IPS-18c (cell line): ENCODE results near the gene DGKI.

ENCODE experiments used
- H3K4me3 ChIP-seq: 2 replicates; pipeline ENCODE4 v1.7.0; 2013; ENCODE audit warnings: low read depth, mild to moderate bottlenecking, low read length, moderate library complexity; ENCODE audit not compliant: insufficient read depth
- H3K9me3 ChIP-seq: one replicate; pipeline ENCODE4 v1.6.1; 2013; ENCODE audit warnings: mild to moderate bottlenecking, low read length, moderate library complexity; ENCODE audit not compliant: control insufficient read depth, insufficient read depth

The DGKI gene

DNA sequence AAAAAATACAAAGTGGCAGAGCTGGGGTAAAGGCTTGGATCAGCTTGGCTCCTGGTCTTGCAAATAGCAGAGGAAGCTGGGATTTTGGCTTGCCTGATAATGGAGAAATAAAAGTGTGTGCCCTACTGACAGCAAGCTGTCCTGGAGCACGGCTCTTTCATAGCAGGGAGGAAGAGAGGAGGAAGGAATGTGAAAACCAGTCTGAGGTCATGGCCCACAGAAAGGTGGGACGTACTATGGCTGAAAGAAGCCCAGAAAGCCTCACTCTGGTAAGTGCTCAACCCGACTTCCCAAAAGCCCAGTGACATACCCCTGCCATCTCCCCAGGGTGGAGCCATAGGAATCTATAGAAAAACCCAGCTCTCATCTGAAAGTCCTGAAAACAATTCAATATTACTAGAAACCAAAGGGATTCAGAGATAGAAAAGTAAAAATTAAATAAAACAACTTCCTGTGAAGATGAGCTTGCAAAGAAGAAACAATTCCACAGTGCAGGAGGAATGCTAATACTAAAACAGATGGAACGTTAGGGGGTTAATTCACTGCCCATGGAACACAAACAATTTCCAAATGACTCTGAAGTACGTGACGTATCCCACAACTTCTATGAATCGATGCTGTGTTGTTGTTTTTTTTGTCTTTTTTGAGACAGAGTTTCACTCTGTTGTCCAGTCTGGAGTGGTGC lies 256.6 kb downstream of the DGKI start:
- H3K4me3 ChIP-seq, result no peak overlapping the region
- H3K9me3 ChIP-seq, result no peaks in the 10 kb centered on the region

- H3K9me3 ChIP-seq, result no peaks in the 10 kb centered on the region
- no peak overlapping the region for H3K4me3 ChIP-seq
Observed at GRCh38 chr7:137587326-137587725, 259.4 kb downstream of the DGKI start.

GRCh38 chr7:137585591-137585990 lies 261.2 kb downstream of the DGKI start:
- no peaks in the 10 kb centered on the region for H3K9me3 ChIP-seq
- no peak overlapping the region for H3K4me3 ChIP-seq

DNA sequence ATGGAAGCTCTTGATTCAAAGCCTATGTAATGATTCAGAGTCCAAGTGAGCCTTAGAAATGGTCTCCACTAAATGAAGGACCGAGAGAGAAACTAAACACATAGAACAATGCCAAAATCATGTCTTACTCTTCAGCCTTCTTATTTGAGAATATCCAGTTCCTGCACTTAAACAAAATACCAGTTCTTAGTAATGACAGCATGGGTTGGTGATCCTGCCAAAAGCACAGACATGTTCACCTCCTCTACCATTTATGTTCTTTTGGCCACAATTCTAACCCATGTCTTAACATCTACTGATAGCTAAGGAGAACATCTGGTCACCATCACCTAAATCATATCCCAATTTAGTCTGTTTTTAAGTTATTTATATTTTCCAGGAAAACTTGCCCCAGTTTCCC lies 263.6 kb downstream of the DGKI start:
- H3K9me3 ChIP-seq, result no peaks in the 10 kb centered on the region
- no peak overlapping the region for H3K4me3 ChIP-seq

- H3K9me3 ChIP-seq, result no peaks in the 10 kb centered on the region
- no peak overlapping the region for H3K4me3 ChIP-seq
Observed at GRCh38 chr7:137579913-137580640, 266.7 kb downstream of the DGKI start.

DNA sequence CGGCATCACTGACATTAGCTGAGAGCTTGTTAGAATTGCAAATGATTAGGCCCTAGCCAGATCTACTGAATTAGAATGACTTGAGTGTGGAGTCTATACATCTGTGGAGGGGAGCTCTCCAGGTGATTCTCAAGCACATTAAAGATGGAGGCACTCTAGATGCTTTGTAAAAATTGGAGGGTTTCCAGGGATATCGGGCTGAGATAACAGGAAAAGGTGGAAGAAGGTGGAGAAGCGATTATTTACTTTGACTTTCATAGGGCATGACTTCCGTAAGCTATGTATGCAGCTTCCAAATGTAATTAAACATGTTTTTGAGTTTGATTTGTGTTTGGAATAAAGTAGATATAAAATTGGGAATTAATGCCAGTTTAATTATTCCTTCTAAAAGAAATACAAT lies 268.2 kb downstream of the DGKI start:
- H3K4me3 ChIP-seq, result no peak overlapping the region

DNA sequence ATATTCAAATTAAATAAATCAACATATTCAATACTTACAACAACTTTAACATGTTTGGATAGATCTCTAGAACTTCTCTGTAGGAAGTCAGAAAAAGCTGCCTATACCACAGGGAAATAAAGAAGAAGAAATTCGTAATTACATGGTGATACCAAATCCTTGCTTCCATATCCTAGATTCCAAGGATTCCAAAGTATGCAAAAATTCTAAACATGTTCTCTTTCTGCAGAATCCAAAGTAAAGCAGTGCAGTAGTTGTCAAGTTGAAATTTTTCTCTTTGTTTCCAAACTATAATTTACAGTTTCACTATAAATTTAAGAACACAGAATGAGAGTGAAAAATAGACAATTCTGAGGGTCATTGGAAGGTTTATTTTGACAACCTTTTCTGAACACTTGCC lies 269.6 kb downstream of the DGKI start:
- Histone ChIP-seq H3K9me3 (no peaks in the 10 kb centered on the region), H3K4me3 (no peak overlapping the region)

More for the DNA sequence above, 268.2 kb downstream of the DGKI start:
- H3K9me3 ChIP-seq, result no peaks in the 10 kb centered on the region

DNA sequence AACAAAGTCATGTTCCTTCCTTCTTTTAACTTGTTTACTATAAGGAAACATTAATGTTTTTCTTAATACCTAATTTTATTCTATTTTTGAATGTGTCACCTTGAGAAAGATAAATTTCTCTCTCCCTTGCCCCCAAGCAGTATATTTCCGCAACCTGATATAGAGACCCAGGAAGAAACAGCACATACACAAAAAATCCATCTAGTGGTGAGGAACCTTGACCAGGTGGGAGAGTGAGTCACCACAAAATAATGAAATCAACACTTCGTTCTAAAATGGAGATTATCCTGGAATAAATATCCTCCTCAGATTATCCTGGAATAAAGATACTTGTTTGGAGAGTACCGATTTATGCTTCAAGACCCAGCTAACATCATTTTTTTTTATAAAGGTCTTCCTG lies 270.3 kb downstream of the DGKI start:
- Histone ChIP-seq H3K4me3 (no peak overlapping the region), H3K9me3 (no peaks in the 10 kb centered on the region)

- Histone ChIP-seq H3K4me3 (no peak overlapping the region), H3K9me3 (no peaks in the 10 kb centered on the region)
Observed at GRCh38 chr7:137574812-137575211, 272.0 kb downstream of the DGKI start.

DNA sequence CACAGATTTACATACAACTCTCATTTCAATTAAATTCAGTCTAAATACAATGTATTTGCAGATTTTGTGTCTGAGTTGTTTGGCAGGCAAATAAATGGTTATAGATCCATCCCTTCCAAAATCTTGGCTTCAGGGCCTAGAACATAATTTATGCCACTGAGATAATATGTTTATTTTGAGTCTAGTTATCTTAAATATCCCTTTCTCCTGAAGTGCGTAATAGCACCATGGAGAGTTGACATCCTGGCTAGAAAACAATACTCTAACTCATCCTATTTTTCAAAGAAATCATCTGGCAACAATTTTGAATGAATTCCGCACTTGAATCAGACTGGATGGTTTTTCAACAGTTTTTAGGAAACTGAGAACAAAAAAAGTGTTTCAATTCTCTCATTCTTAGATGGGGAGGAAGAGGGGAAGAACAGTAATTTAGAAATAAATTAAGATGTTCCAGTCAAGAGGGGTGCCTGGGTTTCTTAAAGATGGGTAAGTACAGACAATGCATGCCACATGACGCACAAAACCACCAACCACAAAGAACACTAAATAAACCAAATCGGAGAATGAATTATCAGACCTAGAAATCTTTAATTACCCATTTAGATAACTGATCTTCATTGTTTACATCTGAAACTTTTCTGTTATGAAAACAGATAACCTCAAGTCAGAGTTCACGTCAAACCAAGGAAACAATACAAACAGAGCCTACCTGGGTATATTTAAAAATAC lies 274.6 kb downstream of the DGKI start:
- Histone ChIP-seq H3K9me3 (no peaks in the 10 kb centered on the region), H3K4me3 (no peak overlapping the region)

- H3K9me3 ChIP-seq, result no peaks in the 10 kb centered on the region
Observed at GRCh38 chr7:137564677-137565076, 282.1 kb downstream of the DGKI start.

GRCh38 chr7:137563981-137564380 lies 282.8 kb downstream of the DGKI start:
- no peak overlapping the region for H3K4me3 ChIP-seq
- H3K9me3 ChIP-seq, result no peaks in the 10 kb centered on the region

More at GRCh38 chr7:137564677-137565076, 282.1 kb downstream of the DGKI start:
- no peak overlapping the region for H3K4me3 ChIP-seq

DNA sequence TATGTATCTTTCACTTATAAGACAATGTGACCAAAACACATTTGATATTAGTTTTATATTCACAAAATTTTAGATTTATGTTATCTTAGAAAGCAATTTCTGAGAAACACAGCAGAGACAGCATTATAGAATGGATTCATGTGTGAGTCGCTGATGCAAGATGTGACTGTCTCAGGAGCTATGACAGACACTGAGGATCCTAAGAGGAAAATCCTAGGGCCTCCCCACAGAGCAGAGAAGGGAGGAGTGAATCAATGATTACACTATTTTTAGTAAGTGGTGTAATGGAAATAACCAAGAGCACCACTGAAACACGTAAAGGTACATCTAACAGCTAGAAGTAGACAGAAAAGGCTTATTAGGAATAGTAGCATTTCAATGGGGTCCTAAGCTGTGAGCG lies 299.3 kb downstream of the DGKI start:
- Histone ChIP-seq H3K9me3 (no peaks in the 10 kb centered on the region), H3K4me3 (no peak overlapping the region)

DNA sequence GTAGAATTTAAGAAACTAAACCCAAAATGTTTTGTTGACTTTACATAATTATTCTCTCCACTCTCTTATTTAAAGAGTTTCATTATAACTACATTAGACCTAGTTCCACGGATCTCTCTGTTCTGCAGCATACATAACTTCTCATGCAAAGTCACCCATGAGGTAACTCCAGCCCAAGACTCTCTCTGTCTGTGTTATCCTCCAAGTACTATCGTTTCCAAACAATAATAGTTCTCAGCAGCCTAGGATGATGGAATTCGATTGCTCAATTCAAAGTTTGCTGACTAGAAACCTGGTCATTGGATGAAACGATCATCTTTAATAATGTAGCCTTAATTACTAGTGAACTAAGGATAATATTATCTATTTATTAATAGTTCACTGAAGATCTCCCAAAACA lies 300.1 kb downstream of the DGKI start:
- H3K9me3 ChIP-seq, result no peaks in the 10 kb centered on the region

GRCh38 chr7:137546009-137546408 lies 300.8 kb downstream of the DGKI start:
- Histone ChIP-seq H3K9me3 (no peaks in the 10 kb centered on the region), H3K4me3 (no peak overlapping the region)

More for the DNA sequence above, 300.1 kb downstream of the DGKI start:
- no peak overlapping the region for H3K4me3 ChIP-seq

GRCh38 chr7:137545059-137545716 lies 301.6 kb downstream of the DGKI start:
- Histone ChIP-seq H3K4me3 (no peak overlapping the region), H3K9me3 (no peaks in the 10 kb centered on the region)

DNA sequence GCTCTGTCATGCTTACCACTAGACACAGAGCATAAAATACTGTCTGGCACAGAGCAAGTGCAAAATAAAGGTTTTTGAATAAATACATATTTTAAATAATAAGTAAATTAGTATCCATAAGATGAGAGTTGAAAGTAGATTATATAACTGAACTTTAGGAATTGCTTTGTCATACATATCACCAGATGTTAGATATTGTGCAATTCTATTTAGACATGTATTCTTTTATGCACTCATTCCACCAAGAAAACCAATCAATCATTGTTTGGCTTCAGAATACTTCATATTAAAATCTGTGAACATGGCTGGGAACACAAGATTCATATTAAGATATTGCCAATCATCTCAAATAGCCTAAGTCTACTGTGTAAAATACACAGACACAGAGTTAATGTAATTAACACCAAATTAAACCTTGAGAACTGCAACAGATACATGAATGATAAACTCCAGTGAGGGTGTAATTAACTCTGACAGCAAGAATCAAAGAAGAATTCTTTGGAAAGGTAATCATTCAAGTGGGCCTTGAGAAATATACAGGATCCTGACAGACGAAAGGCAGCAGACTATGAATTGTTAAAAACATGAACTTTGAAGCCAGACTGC lies 302.2 kb downstream of the DGKI start:
- no peaks in the 10 kb centered on the region for H3K9me3 ChIP-seq

More for the DNA sequence above, 302.2 kb downstream of the DGKI start:
- H3K4me3 ChIP-seq, result no peak overlapping the region
